IPS-NIHi11 (cell line): ENCODE results near the gene CHMP4B.

Source experiments
- DNase-seq: peaks from one replicate; pipeline ENCODE4 v3.0.0; 2012; ENCODE audit warnings: mixed read lengths, low spot score

Gene CHMP4B, protein sequence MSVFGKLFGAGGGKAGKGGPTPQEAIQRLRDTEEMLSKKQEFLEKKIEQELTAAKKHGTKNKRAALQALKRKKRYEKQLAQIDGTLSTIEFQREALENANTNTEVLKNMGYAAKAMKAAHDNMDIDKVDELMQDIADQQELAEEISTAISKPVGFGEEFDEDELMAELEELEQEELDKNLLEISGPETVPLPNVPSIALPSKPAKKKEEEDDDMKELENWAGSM

DNA sequence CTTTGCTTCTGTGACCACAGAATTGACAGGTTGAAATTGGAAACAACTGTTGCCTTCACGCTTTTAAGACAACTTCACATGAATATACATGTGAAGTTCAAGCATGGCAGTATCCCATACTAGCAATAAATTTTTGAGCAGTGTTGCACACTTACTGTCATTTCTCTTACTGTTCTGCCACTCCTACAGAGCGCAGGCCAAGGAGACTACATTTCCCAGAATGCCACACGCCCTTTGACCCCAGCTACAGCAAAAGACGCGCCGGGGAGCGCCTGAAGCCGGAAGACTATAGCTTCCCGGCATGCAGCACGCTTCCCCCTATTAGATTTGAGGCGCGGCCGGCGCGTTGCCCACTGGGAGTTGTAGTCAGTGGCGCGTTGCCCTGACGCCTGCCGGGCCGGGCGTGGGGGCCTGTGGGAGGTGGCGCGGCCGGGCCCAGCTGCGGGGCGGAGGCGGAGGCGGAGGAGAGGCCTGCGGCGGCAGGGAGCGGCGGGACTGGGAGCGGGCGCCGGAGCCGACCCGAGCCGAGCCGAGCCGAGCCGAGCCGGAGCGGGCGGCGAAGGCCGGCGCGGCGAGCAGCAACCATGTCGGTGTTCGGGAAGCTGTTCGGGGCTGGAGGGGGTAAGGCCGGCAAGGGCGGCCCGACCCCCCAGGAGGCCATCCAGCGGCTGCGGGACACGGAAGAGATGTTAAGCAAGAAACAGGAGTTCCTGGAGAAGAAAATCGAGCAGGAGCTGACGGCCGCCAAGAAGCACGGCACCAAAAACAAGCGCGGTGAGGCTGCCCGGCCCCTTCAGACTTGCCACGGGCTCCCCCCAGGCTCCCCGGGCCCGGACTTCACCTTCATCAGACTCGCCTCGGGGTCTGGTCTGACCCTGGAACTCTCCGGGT lies at the start of gene CHMP4B:
Gene CHMP4B (plus strand): TSS at position 464 of the 891 bp plus-strand sequence. CDS start 121 bp downstream, at position 585.
- DNase-seq = peak; percentile 99

DNA sequence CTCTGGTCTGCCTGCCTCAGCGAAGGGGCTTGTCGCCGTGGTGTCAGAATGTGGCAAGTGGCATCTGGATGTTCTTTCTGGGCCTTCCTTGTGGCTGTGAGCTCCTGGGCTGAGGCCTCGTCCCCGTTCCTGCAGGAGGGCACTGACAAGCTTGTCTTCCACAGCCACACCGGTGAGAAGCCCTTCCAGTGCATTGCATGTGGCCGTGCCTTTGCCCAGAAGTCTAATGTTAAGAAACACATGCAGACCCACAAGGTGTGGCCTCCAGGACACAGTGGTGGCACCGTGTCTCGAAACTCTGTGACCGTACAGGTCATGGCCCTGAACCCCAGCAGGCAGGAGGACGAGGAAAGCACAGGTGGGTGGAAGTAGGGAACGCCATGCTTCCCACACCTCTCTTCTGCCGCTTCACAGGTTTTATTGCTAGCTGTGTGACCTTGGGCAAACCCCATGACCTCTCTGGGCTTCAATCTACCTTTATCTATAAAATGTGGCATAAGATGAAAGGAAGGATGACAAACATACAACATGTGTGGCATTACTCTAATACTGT lies 49.4 kb upstream of the CHMP4B start:
- no peak for DNase-seq

DNA sequence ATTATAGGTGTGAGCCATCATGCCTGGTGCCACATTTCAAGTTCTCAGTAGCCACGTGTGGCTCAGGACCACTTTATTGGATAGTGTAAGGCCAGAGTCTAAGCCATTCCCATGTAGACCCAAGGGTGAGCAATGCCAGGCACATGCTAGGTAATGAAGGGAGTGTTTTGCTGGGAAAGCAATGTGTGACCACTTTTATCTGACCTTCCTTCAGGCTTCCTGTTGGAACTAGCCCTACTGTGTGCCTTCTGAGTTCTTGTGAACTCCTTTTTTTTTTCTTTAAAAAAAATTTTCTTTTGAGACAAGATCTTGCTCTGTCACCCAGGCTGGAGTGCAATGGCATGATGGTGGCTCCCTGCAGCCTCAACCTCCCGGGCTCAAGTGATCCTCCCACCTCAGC lies 46.0 kb upstream of the CHMP4B start:
- no peak for DNase-seq

DNA sequence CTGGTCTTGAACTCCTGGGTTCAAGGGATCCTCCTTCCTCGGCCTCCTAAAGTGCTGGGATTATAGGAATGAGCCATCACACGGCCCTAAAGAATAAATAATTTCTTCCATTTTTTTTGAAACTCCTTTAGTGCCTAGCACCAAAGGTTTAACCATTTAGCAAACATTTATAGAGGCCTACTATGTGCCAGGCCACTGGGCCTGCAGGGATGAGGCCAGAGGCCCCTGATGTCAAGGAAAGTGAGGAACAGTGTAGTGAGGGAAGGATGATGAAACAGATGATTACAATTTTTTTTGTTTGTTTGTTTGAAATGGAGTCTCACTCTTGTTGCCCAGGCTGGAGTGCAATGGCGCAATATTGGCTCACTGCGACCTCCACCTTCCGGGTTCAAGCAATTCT lies 45.6 kb upstream of the CHMP4B start:
- no peak for DNase-seq

DNA sequence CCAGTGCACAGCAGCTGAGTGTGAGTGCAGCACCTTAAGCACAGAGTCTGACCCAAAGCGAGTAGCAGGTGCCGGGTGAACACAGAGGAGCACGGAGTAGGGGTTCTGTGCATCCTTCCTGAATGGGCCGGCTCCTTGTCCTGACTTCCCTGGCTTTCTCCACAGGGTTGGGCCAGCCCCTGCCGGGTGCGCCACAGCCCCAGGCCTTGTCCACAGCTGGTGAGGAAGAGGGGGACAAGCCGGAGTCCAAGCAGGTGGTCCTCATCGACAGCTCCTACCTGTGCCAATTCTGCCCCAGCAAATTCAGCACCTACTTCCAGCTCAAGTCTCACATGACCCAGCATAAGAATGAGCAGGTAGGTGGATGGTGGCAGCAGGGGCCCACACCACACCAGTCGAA lies 44.5 kb upstream of the CHMP4B start:
- DNase-seq = no peak

DNA sequence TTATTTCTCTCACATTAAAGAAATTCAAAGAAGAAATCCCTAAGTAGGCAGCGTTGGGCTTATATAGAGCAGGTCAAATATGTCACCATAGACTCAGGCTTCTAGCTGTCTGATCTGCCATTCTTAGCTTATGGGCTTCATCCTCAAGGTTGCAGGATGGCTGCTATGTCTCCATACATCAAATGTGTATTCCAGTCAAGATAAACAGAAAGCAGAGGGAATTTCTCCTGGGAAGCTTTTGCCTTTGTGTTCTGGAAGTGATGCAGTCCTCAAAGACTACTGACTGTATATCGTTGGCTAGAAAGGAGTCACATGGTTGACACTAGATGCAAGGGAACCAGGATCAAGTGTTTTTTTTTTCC lies 43.4 kb upstream of the CHMP4B start:
- no peak for DNase-seq

DNA sequence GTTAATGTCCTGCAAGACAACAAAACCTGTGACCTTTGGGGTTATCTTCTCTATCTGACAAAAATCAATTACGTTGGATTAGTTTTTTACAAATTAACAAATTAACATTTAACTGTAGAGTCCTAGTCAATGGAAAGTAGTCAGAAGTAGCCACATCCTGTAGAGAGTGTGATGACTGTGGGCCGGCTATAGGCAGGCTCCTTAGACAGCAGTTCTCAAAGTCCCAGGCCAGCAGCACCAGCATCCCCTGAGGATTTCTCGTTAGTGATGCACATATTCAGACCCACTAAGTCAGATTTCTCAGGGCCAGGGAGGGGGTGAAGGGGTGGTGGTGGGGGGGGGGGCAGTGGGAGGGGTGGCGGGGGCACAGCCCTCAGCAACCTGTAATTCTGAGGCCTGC lies 42.1 kb upstream of the CHMP4B start:
- no peak for DNase-seq

DNA sequence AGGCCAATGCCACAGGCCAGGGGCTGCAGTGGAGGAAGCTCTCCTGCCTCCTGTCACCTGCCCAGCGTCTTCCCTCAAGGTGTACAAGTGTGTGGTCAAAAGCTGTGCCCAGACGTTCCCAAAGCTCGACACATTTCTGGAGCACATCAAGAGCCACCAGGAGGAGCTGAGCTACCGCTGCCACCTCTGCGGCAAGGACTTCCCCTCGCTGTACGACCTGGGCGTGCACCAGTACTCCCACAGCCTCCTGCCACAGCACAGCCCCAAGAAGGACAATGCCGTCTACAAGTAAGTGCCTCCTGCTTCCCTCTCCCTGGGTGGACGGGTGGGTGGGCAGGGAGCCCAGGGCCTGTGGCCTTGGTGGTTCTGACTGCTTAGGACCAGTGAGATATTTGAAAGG lies 41.1 kb upstream of the CHMP4B start:
- no peak for DNase-seq

DNA sequence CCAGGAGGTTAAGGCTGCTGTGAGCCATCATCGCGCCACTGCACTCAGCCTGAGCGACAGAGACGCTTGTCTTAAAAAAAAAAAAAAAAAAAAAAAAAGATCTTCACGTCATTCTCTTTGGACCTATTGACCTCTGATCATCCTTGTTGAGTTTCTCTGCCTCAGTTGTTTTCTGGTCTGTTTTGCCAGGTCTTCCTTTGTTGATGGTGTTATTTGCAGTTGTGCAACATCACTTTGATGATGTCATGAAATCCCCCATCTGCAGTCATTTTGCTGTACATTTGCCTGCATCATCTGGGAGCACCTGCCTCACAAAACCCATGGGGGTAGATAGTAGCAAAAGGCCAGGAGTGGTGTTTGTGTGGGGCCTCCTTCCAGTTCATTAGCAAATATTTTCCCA lies 39.2 kb upstream of the CHMP4B start:
- no peak for DNase-seq

DNA sequence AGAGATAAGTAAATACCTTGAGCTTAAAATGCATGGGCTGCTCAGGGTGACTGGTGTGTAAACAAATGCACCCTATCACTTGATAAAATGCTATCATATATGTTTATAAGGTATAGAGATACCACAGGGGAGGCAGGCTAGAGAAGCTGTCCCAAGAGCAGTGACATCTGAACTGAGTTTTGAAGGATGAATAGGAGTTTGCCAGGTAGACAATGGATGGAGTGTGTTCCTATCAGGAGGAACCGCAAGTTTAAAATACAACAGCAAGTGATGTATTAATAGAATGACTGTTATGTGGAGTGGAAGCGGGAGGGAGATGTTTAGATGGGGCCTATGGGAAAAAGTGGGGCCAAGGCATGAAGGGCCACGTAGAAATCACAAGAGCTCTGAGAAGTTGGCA lies 38.7 kb upstream of the CHMP4B start:
- no peak for DNase-seq

DNA sequence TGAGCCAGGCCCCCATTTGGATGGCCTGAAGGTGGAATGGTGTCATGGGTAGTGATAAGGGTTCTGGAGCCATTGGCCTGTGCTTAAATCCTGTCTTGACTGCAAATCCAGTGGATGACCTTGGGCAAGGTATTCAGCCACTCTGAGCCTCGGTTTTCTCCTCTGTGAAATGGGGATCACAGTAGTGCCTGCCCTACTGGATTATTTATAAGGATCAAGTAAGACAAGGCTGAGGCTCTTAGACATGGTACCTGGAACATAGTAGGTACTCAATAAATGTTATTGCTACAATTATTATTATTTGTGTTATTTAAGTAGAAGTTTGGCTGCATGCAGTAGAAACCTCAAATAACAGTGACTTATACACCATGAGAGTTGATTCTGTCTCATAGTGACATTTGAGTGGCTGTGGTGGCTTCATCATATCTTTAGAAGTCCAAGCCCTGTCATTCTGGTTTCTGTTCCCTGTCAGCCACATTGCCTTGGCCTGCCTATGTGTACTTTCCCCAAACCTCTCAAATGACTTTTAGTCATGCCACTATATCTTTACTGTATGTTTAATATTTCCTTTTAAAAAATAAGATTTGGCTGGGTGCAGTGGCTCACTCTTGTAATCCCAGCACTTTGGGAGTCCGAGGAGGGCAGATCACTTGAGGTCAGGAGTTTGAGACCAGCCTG lies 37.6 kb upstream of the CHMP4B start:
- no peak for DNase-seq

DNA sequence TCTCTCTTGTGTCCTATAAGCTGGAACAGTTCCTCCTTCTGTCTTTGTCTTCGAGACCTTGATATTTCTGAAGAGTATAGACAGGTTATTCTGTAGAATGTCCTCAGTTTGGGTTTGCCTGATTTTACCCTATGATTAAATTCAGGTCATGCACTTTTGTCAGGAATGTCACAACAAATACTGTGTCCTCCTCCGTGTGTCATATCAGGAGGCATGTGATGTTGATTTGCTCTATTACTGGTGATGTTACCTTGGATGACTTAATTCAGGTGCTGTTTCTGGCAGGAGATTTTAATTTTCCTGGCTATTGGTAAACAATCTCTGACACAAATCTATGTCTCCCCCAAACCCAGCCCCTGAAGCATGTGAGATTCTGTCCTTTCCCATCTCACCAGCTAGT lies 33.3 kb upstream of the CHMP4B start:
- DNase-seq = no peak

DNA sequence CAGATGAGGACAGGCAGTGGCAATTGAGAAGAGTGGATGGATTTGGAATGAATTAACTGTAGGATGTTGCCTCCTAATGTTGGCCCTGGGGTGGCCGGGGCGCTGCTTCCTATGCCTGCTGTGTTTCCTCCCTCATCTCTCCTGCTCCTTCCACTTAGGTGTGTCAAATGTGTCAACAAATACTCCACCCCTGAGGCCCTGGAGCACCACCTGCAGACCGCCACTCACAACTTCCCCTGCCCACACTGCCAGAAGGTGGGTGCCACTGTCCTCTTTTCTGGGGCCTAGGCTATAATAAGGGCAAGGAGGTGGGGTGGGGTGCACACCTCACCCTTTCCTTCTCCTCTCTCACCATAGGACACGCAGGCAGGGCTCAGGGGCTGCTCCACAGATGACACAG lies 30.0 kb upstream of the CHMP4B start:
- DNase-seq = no peak

DNA sequence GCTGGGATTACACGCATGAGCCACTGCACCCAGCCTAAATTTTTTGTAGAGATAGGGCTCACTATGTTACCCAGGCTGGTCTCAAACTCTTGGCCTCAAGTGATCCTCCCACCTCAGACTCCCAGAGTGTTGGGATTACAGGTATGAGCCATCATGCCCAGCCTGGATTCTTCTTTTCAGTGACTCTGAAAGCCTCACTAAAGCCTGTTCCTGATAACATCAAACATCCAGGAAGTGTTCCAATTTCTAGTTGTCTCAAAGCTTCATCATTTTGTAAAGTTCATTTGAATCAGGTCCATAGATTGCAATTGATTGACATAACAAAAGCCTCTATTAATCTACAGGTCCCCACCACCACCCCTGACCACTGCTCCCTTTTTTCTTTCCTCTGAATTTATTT lies 29.2 kb upstream of the CHMP4B start:
- no peak for DNase-seq

DNA sequence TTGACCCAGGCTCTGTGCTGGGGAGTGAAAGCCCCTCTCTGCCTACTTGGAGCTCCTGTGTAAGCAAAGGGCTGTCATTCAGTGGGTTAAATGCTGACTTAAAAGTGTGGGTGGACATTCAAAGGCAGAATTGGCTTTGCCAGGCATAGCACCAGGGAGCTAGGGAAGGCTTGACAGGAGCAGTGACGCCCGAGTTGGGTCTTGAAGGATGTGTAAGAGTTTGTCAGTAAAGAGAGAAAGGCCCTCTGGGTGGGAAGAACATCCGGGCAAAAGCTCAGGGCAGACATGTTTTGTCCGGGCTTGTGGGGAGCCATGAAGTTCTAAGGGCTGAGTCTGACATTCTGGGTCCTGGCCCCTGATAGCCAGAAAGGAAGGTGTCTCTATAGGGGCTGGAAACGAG lies 27.9 kb upstream of the CHMP4B start:
- no peak for DNase-seq

DNA sequence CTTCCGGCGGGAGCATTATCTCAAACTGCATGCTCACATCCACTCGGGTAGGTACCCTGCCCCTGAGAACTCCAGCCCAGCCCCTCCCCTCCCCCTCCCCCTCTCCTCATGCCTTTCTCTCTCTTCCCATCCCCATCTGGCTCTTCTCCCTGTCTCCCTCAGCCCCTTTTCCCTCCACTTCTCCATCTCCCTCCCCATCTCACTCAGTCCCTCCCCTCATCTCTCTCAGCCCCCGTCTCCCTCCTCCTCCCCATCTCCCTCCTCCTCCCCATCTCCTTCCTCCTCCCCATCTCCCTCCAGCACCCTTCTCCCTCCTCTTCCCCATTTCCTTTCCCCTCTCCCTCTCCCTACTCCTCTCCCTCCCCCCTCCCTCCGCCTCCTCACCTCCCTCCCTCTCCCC lies 27.3 kb upstream of the CHMP4B start:
- DNase-seq = no peak

DNA sequence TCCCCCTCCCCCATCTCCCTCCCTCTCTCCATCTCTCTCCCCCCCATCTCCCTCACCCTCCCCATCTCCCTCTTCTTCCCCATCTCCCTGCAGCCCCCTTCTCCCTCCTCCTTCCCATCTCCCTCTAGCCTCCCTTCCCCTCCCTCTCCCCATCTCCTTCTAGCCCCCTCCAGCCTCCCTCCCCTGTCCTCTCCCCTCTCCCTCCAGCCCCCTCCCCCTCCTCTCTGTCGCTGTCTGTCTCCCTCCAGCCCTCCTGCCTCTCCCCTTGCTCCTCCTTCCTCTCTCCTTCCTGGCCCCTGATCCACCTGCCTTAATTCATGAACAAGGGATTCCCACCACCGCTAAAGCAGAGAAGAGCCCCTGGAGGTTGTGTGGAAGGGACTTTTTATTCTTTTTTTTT lies 26.9 kb upstream of the CHMP4B start:
- no peak for DNase-seq

DNA sequence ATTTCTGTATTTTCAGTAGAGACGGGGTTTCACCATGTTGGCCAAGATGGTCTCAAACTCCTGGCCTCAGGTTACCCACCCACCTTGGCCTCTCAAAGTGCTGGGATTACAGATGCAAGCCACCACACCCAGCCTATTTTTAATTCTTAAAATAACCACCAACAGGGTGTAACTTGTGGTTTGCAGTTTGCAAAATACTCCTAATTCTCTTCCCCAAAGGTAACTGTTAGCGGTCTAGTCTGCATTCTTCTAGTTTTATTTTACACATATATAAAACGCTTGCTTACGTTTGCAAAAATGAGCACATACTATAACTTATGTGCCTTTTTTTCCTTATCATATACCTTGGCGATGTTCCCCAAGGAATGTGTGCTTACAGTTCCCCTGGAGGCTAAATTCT lies 25.6 kb upstream of the CHMP4B start:
- DNase-seq = no peak

DNA sequence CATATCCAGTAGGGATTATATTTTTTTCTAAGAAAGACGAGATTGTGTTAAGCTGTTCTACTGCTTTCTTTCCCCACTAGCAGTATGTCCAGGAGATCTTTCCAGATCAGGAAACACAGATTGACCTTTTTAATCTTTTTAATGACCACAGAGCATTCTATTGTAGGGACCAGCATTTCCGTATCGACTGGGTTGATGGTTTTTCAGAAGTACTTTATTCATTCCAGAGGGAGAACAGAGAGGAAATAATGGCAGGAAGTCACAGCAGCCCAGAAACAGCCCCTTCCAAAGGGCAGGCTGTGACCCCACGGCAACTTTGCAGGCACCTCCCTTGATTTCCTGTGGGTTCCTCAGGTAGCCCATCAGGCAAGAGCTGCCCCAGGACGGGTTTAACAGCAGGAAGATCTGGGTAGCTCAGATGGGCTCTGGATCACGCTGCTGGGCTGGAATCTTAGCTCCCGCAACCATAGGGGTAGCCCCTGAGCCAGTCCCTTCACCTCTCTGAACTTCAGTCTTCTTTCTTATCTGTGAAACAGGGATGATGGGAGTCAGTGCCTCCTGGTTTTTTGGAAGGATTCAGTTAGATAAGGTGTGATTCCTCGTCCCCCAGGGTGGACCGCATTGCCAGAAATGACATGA lies 23.8 kb upstream of the CHMP4B start:
- DNase-seq = no peak

DNA sequence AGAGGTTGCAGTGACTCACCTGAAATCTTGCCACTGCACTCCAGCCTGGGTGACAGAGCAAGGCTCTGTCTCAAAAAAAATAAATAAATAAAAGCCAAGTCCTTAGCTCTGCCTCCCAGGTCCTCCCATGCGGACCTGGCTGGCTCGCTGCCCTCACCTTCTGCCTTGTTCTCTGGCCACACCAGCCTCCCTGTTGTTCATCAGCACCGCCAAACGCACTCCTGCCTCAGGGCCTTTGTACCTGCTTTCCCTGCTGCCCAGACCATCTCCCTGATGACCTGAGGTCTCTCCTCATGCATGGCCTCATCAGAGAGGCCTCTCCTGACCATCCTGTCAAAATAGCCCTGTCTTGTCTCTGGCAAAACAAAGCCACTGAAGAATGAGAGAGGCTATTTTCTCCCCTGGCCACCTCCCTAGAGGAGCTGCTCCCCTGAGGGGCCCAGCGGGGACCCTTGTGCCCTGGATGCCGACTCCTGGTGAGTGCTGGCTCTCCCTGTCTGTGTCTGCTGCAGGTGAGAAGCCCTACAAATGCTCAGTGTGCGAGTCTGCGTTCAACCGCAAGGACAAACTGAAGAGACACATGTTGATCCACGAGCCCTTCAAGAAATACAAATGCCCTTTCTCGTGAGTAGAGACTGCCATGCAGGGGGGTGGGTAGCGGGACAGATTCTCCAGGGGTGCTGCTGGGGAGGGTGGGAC lies 22.6 kb upstream of the CHMP4B start:
- DNase-seq = no peak

DNA sequence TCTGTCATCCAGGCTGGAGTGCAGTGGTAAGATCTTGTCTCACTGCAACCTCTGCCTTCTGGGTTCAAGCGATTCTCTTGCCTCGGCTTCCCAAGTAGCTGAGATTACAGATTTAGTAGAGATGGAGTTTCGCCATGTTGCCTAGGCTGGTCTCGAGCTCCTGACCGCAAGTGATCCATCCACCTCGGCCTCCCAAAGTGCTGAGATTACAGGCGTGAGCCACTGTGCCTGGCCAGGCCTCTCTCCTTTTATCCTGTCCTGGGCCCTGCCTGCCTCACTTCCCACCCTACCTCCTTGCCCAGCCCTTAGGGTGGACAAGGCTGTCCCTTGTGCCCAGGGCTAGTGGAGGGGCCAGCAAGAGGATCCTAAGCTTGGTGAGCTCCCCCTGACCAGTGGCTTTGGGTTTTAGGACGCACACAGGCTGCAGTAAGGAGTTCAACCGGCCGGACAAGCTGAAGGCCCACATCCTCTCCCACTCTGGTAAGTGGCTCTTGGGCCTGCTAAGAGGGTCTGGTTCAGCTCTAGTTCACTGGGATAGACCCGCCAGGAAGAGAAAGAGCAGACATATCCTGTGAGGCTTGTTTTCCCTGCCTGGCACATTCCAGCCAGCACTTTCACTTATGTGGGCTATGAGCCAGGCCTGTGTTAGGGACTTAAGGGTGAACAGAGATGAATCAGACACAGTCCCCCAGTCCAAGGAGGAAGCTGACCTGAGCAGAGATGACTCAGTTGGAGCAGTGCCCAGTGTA lies 21.9 kb upstream of the CHMP4B start:
- DNase-seq = peak; percentile 44
